Prostate gland (tissue), 2 donors: ENCODE results near the gene KANK2.

ENCODE experiments used
- CTCF ChIP-seq, 4 experiments: fragments of 200-600 bp in 2 of 4; fragments of 450-650 bp in 2 of 4; sonication (generic) in 2 of 4; IDR thresholded peaks; 1 replicate in 3 of 4; 2 replicates in 1 of 4; pipeline ENCODE4 v1.5.1; 2016 to 2019; ENCODE audit warnings: antibody characterized with exemption in 4 of 4, mild to moderate bottlenecking in 2 of 4, moderate library complexity in 2 of 4
- POLR2A ChIP-seq: fragments of 450-650 bp; IDR thresholded peaks from one replicate; pipeline ENCODE4 v1.6.1; 2016; ENCODE audit warnings: antibody characterized with exemption, mild to moderate bottlenecking

- TF ChIP-seq POLR2A (no peak), CTCF (IDR thresholded peaks at IDR 0.05) (no peak)
Measured at GRCh38 chr19:11182994-11183393, 14.4 kb downstream of the KANK2 start.
